HG03432 (cell line): ENCODE results near the gene PRTFDC1.

Experiments
- ATAC-seq: cut with Tn5 transposase; IDR thresholded peaks from one replicate; pipeline ENCODE4 v1.9.1; 2021; ENCODE audit warnings: mild to moderate bottlenecking, moderate library complexity; ENCODE audit not compliant: unreplicated experiment

Gene PRTFDC1

GRCh38 chr10:24908793-24909423, 43.5 kb downstream of the PRTFDC1 start:
- no peak for ATAC-seq

- no peak for ATAC-seq
These were observed 44.5 kb downstream of the PRTFDC1 start for GRCh38 chr10:24907956-24908355.

- no peak for ATAC-seq
These were observed 46.0 kb downstream of the PRTFDC1 start for GRCh38 chr10:24906372-24906771.

GRCh38 chr10:24904824-24905223, 47.6 kb downstream of the PRTFDC1 start:
- no peak for ATAC-seq

- no peak for ATAC-seq
These were observed 50.0 kb downstream of the PRTFDC1 start for GRCh38 chr10:24902400-24902728.

GRCh38 chr10:24901686-24902399, 50.6 kb downstream of the PRTFDC1 start:
- ATAC-seq: peak; percentile 49

- peak; percentile 81 for ATAC-seq
These were observed 51.3 kb downstream of the PRTFDC1 start for GRCh38 chr10:24900888-24901685.

- ATAC-seq: no peak
These were observed 52.8 kb downstream of the PRTFDC1 start for GRCh38 chr10:24899571-24899970.

GRCh38 chr10:24898501-24898900, 53.9 kb downstream of the PRTFDC1 start:
- no peak for ATAC-seq

GRCh38 chr10:24897326-24897926, 55.0 kb downstream of the PRTFDC1 start:
- no peak for ATAC-seq

GRCh38 chr10:24894728-24895127, 57.7 kb downstream of the PRTFDC1 start:
- no peak for ATAC-seq

GRCh38 chr10:24894309-24894708, 58.1 kb downstream of the PRTFDC1 start:
- no peak for ATAC-seq

GRCh38 chr10:24893127-24893526, 59.3 kb downstream of the PRTFDC1 start:
- no peak for ATAC-seq

GRCh38 chr10:24891823-24892222, 60.6 kb downstream of the PRTFDC1 start:
- no peak for ATAC-seq

- ATAC-seq: no peak
These were observed 62.8 kb downstream of the PRTFDC1 start for GRCh38 chr10:24889639-24890038.

- ATAC-seq: peak; percentile 21
These were observed 64.6 kb downstream of the PRTFDC1 start for GRCh38 chr10:24887855-24888231.

GRCh38 chr10:24886290-24886680, 66.1 kb downstream of the PRTFDC1 start:
- no peak for ATAC-seq

GRCh38 chr10:24885551-24886289, 66.7 kb downstream of the PRTFDC1 start:
- no peak for ATAC-seq

GRCh38 chr10:24884793-24885192, 67.6 kb downstream of the PRTFDC1 start:
- no peak for ATAC-seq

GRCh38 chr10:24884316-24884715, 68.1 kb downstream of the PRTFDC1 start:
- no peak for ATAC-seq

- no peak for ATAC-seq
These were observed 69.2 kb downstream of the PRTFDC1 start for GRCh38 chr10:24883176-24883575.
